Renal cortical epithelial cell (primary cell): ENCODE data around the gene ZNF768. TPM values are rescaled to one million over a fixed set of nuclear protein-coding genes. Genes with fewer than 3 reads are reported as not detected.

ENCODE experiments used
- total RNA-seq: library from RNA; depleted of rRNA; stranded (reverse); fragments of >200 nt; gene quantifications from 2 replicates; pipeline ENCODE4 v1.2.3, GENCODE V29; 2014

ZNF768 gene
- total RNA-seq, 1 donor from 2014 or later = 24.0 TPM

Other genes starting within 250 kb of the ZNF768 start
- 36.0 and 40.6 TPM in 2 replicates for gene CD2BP2, start 171.3 kb downstream of the ZNF768 start, total RNA-seq
- 26.9 and 46.8 TPM in 2 replicates for gene TBC1D10B, start 156.1 kb downstream of the ZNF768 start, total RNA-seq
- not detected in 2 replicates for gene MYL11, start 151.8 kb downstream of the ZNF768 start, total RNA-seq
- gene SEPTIN1, start 144.0 kb downstream of the ZNF768 start, total RNA-seq = 0.25 TPM in 1 of 2 replicates, not detected in the other
- 12.7 and 13.8 TPM in 2 replicates for gene ZNF48, start 131.1 kb downstream of the ZNF768 start, total RNA-seq
- gene ZNF771, start 119.0 kb downstream of the ZNF768 start, total RNA-seq = 9.0 and 10.1 TPM in 2 replicates
- 24.5 and 49.8 TPM in 2 replicates for gene DCTPP1, start 96.5 kb downstream of the ZNF768 start, total RNA-seq
- gene SEPHS2, start 80.7 kb downstream of the ZNF768 start, total RNA-seq = 9.2 and 19.0 TPM in 2 replicates
- gene ITGAL, start 53.8 kb downstream of the ZNF768 start, total RNA-seq = not detected in 2 replicates
- gene ZNF747, start 8.3 kb upstream of the ZNF768 start, total RNA-seq = 7.5 and 11.7 TPM in 2 replicates
- 2.6 and 6.9 TPM in 2 replicates for gene ZNF764, start 31.8 kb upstream of the ZNF768 start, total RNA-seq
- 5.3 and 7.1 TPM in 2 replicates for gene ZNF688, start 45.1 kb upstream of the ZNF768 start, total RNA-seq
- gene ZNF785, start 59.1 kb upstream of the ZNF768 start, total RNA-seq = 3.5 and 9.1 TPM in 2 replicates
- 4.0 and 4.5 TPM in 2 replicates for gene ZNF689, start 83.8 kb upstream of the ZNF768 start, total RNA-seq
- 6.3 and 10.0 TPM in 2 replicates for gene PRR14, start 124.4 kb upstream of the ZNF768 start, total RNA-seq
- 7.5 and 20.6 TPM in 2 replicates for gene FBRS, start 131.9 kb upstream of the ZNF768 start, total RNA-seq
- gene SRCAP, start 172.6 kb upstream of the ZNF768 start, total RNA-seq = 14.4 and 74.0 TPM in 2 replicates
- 25.4 and 26.2 TPM in 2 replicates for gene PHKG2, start 221.9 kb upstream of the ZNF768 start, total RNA-seq
- gene CFAP119, start 235.5 kb upstream of the ZNF768 start, total RNA-seq = 2.7 and 2.8 TPM in 2 replicates
- 58.0 and 108 TPM in 2 replicates for gene RNF40, start 235.8 kb upstream of the ZNF768 start, total RNA-seq